Vagina (tissue), 2 donors: ENCODE results near the gene KRT1.

Source experiments
- CTCF ChIP-seq, 3 experiments: fragments of 450-650 bp in 2 of 3; fragments of 200-600 bp in 1 of 3; sonication (generic) in 1 of 3; IDR thresholded peaks; one replicate each; pipeline ENCODE4 v1.5.1; 2017 to 2019; ENCODE audit warnings: antibody characterized with exemption in 3 of 3, mild to moderate bottlenecking in 2 of 3, moderate library complexity in 2 of 3
- POLR2A ChIP-seq, 2 donors: fragments of 450-650 bp; IDR thresholded peaks; one replicate each; pipeline ENCODE4 v1.6.1; 2017; ENCODE audit warnings: antibody characterized with exemption in 2 of 2, mild to moderate bottlenecking in 2 of 2, moderate library complexity in 2 of 2
- POLR2AphosphoS5 ChIP-seq, 2 donors: sonication (generic); formaldehyde crosslinking; IDR thresholded peaks; one replicate each; pipeline ENCODE4 v1.9.0; 2017; ENCODE audit warnings: antibody characterized with exemption in 2 of 2, mild to moderate bottlenecking in 2 of 2, low read depth in 1 of 2; ENCODE audit not compliant: insufficient read depth in 1 of 2

- TF ChIP-seq POLR2AphosphoS5 (IDR thresholded peaks at IDR 0.05; ENCODE audit: insufficient read depth in 1 of 2, low read depth in 1 of 2) (no peak), CTCF (IDR thresholded peaks at IDR 0.05) (no peak), POLR2A (IDR thresholded peaks at IDR 0.05) (no peak)
Observed at GRCh38 chr12:52645120-52645761, 35.0 kb downstream of the KRT1 start.
